Epithelial cell of esophagus (primary cell): ENCODE data around the gene CENPO.

Source experiments
- DNase-seq: peaks from one replicate; pipeline ENCODE4 v3.0.0; 2010; ENCODE audit warnings: low read depth
- H3K4me3 ChIP-seq: 2 replicates; pipeline ENCODE4 v1.5.1; 2011; ENCODE audit warnings: mild to moderate bottlenecking, low read length, control low read depth
- CTCF ChIP-seq: IDR thresholded peaks from 2 replicates; pipeline ENCODE4 v1.5.1; 2011; ENCODE audit warnings: low read depth, mild to moderate bottlenecking, low read length, control low read depth, inconsistent platforms; ENCODE audit not compliant: insufficient read depth; ENCODE audit errors: missing control alignments

The CENPO gene

GRCh38 chr2:24824071-24824588, 30.9 kb downstream of the CENPO start:
- TF ChIP-seq CTCF: no peak
- no peak overlapping the region for H3K4me3 ChIP-seq
- DNase-seq: no peak

GRCh38 chr2:24824966-24825882, 32.0 kb downstream of the CENPO start:
- peak; percentile 21 for DNase-seq
- no peak overlapping the region for H3K4me3 ChIP-seq
- peak; percentile 57 for TF ChIP-seq CTCF

GRCh38 chr2:24825883-24826772, 32.9 kb downstream of the CENPO start:
- H3K4me3 ChIP-seq: no peak overlapping the region
- DNase-seq: peak; percentile 24
- no peak for TF ChIP-seq CTCF

GRCh38 chr2:24826773-24827145, 33.5 kb downstream of the CENPO start:
- H3K4me3 ChIP-seq: no peak overlapping the region
- DNase-seq: no peak
- no peak for TF ChIP-seq CTCF

GRCh38 chr2:24827321-24828237, 34.4 kb downstream of the CENPO start:
- H3K4me3 ChIP-seq: no peak overlapping the region
- TF ChIP-seq CTCF: peak; percentile 94
- DNase-seq: peak; percentile 86
